GM18907 (cell line): Measurements from ENCODE around the gene ENPP7.

Source experiments
- ATAC-seq: cut with Tn5 transposase; IDR thresholded peaks from one replicate; pipeline ENCODE4 v1.9.1; 2021; ENCODE audit warnings: mild to moderate bottlenecking, moderate library complexity; ENCODE audit not compliant: unreplicated experiment

Gene ENPP7, protein sequence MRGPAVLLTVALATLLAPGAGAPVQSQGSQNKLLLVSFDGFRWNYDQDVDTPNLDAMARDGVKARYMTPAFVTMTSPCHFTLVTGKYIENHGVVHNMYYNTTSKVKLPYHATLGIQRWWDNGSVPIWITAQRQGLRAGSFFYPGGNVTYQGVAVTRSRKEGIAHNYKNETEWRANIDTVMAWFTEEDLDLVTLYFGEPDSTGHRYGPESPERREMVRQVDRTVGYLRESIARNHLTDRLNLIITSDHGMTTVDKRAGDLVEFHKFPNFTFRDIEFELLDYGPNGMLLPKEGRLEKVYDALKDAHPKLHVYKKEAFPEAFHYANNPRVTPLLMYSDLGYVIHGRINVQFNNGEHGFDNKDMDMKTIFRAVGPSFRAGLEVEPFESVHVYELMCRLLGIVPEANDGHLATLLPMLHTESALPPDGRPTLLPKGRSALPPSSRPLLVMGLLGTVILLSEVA

GRCh38 chr17:79730769-79731483 is at the start of gene ENPP7:
Gene ENPP7 (plus strand): TSS chr17:79730943. CDS start chr17:79731140, 197 bp downstream.
- ATAC-seq: no peak

DNA sequence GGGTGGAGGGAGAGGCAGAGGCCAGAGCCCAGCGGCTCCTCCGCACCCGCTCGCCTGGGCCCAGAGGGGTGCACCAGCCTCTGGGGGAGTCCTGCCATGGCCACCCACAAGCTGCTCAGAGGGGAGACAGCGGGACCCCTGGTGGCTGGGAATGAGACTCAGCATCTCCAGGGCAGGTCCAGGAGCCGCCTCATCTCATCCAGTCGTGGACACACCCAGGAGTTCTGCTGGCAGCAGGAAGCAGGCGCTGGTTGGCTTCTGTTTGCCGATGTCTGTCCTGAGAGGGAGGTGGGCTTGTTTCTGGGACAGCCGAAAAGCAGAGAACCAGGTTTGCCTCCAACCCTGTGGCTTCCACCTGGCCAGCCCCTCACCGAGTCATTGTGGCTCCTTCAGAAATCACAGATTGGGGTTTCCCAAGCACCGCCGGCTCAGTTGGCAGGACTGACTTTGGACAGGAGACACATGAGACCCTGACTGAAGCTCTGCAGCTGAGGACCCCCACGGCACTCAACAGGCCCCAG is 49.6 kb upstream of the ENPP7 start:
- ATAC-seq: no peak

GRCh38 chr17:79681628-79682261 is 49.0 kb upstream of the ENPP7 start:
- no peak for ATAC-seq

GRCh38 chr17:79683365-79683764 is 47.4 kb upstream of the ENPP7 start:
- ATAC-seq: no peak

DNA sequence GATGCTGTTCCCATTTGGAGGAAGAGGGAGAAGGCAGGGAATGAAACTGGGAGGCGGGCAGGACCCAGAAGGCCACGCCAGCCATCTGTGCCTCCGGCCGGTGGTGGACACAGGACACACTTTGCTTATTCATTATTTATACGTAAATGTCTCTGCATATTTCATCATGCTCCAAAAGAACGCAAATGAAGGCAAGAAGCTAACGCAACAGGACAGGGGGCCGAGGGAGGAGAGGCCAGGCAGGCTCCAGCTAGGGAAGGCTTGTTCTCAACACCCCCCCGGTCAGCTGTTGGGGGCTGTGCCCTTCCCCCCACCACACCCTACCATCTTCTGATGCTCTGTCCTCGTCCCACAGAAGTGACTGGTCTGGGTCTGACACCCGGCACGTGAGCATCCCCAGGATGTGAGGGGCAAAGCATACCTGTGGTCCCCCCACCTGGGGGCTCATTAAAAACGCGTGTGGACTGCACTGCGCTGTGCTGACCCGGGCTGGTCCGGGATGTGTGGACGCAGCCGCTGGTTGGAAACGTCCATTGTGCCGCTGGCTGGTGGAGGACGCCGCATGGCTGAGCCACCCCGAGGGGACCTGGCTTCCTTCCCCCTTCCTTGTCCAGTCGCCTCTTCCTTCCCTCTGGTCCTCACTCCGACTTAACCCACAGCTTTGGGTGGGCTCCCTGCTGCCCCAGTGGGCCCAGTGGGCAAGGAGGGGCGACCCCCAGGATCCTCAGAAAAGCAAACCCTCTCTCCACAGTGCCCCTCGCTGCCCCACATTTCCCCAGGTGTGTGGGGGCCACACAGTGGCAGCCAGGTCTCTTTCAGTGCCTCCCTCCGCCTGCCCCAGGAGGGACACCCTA is 46.4 kb upstream of the ENPP7 start:
- ATAC-seq: no peak

DNA sequence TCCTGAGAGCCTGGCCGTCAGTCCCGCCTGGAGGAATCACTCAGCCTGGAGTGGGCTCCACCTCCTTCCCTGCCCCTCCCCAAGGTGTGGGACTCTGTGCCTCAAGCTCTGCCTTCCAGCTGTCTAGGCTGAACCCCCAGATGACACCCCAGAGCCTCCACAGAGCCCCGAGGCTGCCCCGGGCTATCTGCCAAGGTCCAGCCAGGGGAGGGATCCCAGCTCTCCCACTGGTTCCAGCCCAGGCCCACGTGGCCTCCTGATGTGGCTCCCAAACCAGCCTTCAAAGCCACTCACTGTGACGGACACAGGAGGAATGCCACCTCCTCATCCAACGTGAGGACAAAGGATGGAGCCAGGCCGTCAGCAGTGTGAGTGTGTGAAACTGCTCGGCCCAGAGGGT is 45.6 kb upstream of the ENPP7 start:
- ATAC-seq: no peak

DNA sequence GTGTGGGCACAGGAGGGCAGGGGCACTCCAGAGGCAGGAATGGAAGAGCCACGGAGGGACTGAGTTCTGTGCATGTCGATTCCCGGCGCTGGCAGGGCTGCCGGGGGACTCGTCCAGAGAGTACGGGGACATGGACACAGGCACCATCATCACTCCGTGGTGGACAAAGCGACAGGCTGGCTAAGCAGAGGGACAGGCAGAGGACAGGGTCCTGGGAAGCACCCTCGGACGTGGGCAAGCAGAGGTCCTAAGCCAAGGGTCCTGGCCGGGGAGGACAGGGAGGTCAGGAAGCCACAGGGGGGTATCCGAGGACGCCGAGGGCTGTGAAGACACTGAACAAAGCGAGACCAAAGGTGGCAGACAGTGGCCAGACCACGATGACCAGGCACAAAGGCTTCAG is 44.3 kb upstream of the ENPP7 start:
- no peak for ATAC-seq

- ATAC-seq: no peak
These were observed 40.3 kb upstream of the ENPP7 start for GRCh38 chr17:79690466-79690865.

GRCh38 chr17:79690988-79691836 is 39.5 kb upstream of the ENPP7 start:
- no peak for ATAC-seq

- no peak for ATAC-seq
These were observed 38.8 kb upstream of the ENPP7 start for GRCh38 chr17:79691931-79692330.

- no peak for ATAC-seq
These were observed 37.3 kb upstream of the ENPP7 start for GRCh38 chr17:79693419-79693818.

DNA sequence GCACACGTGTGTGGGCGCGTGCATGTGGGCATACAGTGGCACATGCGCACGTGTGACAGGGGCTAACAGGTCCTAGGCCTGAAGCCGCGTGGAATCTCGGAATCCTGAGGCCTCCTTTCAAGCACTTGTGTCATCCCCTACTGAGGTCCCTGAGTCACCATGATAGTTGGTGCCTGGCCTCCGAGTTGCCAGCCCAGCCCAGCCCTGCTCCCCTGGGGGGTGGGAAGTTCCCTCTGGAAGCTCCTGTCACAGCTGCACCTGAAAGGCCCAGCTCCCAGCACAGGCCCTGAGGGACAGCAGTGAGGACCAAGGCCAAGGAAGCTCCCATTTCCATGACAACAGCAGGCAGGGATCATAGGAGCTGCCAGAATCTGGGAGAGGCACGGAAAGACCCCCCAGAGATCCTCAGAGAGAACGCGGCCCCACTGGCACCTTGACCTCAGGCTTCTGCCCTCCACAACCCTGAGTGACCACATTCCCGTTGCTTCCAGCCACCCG is 35.4 kb upstream of the ENPP7 start:
- no peak for ATAC-seq

DNA sequence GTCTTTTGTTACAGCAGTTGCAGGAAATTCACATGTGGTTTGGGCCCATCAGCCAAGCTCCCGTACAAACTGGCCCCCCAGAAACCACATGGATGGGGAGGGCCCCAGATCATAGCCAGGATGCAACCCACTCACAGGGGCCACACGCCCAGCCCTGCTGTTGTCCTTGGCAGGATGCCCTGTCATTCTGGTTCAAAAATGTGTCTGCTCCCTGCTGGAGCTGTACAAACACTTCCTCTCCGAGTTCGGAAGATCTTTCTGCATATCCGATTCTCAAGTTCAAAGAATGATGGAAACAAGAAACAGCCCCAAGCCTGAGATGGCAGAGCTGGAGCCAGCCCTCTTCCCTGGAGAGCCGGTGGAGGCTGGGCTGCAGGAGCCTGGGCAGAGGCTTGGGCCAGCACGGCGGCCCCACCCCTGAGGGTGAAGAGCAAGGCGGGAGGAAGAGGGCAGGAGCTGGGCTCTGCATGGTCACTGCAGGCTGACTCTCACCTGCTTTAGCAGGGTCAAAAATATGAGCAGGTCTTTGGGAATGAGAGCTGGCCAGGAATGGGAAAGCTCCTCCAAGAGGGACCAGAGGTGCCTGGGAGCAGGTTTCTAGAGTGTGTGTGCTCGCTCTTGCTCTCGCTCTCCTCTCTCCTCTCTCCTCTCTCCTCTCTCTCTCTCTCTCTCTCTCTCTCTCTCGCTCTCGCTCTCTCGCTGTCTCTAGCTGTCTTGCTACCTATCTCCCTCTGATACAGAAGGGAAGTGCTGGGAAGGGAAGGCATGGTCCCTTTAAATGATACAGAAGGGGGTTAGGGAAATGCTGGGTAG is 34.7 kb upstream of the ENPP7 start:
- no peak for ATAC-seq

DNA sequence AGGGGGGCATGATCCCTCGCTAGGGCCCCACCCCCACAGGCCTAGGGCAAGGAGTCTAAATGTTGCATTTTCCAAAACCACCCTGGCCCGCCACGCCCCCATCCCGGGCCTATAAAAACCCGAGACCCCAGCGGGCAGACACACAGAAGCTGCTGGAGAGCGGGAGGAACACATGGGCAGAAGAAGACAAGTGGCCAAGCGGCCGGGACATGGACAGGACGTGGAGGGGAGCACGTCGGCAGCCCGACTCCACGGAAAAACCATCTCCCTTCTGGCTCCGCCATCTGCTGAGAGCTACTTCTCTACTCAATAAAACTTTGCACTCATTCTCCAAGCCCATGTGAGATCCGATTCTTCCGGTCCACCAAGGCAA is 34.1 kb upstream of the ENPP7 start:
- no peak for ATAC-seq

GRCh38 chr17:79698146-79698846 is 32.4 kb upstream of the ENPP7 start:
- no peak for ATAC-seq

- no peak for ATAC-seq
These were observed 31.2 kb upstream of the ENPP7 start for GRCh38 chr17:79699386-79700036.

DNA sequence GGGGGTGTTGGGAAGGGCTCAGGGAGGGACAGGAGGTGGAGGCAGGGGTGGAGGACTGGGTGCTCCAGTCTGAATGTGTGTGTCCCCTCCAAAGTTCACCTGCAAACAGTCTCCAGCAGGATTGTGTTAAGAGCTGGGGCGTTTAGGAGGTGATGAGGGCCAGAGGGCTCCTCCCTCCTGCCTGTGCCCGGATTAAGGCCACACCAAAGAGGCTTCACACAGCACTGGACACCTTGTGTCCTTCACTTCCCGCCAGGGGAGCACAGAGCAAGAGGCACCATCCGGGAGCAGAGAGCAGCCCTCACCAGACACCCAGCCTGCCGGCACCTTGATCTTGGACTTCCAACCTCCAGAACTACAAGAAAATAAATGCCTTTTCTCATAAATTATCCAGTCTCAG is 30.2 kb upstream of the ENPP7 start:
- ATAC-seq: no peak

- no peak for ATAC-seq
These were observed 28.7 kb upstream of the ENPP7 start for GRCh38 chr17:79702034-79702433.
